ENCODE measurements around the gene SBNO1. TPM values are rescaled to one million over a fixed set of nuclear protein-coding genes. Genes with fewer than 3 reads are reported as not detected.
A peak's percentile ranks its signal among the peaks of the same experiment; 100 is the strongest.
"Not testable (repeated sequence)": the region's sequence is repeated elsewhere in the genome, so short reads cannot be mapped to it uniquely, and the experiment has no call there.

The SBNO1 gene
- total RNA-seq, 2 donors from 2014 or later: 29.5 to 33.6 TPM

GRCh38 chr12:123384318-123384993 lies 19.8 kb upstream of the SBNO1 start:
- Mint-ChIP-seq H3K4me1 (peaks cover 21% of the 10 kb centered on the region), H3K27ac (peak overlapping the region; percentile 84), H3K36me3 (ENCODE audit: low read depth) (no peaks in the 10 kb centered on the region), H3K27me3 (no peaks in the 10 kb centered on the region), H3K4me3 (peak overlapping the region; percentile 99)
- no peaks in the 10 kb centered on the region for H3K9me3 ChIP-seq (ENCODE audit: control insufficient read depth, low read length, poor library complexity, severe bottlenecking)
- ATAC-seq: no peak
- peak in 1 of 3 donors; percentile 15 for DNase-seq

DNA sequence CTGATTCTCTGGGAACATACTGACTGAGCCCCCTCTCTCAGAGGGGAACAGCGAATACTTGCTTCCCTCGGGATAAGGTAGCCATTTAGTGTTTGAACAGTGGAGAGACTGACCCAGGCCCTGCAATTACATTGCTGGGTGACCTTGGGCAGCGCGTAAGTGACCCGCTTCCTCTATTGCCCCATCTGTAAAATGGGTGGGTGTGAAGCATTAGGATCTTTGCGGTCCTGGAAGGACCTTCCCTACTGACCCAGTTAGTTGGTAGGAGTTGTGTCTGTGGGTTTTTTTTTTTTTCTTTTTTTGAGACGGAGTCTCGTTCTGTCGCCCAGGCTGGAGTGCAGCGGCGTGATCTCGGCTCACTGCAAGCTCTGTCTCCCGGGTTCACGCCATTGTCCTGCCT lies 18.0 kb upstream of the SBNO1 start:
- H3K4me1 Mint-ChIP-seq: peaks cover 18% of the 10 kb centered on the region
- peak overlapping the region; percentile 45 for H3K4me3 Mint-ChIP-seq
- no peaks in the 10 kb centered on the region for H3K36me3 Mint-ChIP-seq (ENCODE audit: low read depth)
- H3K27me3 Mint-ChIP-seq: no peaks in the 10 kb centered on the region
- no peak overlapping the region for H3K27ac Mint-ChIP-seq
- no peak for ATAC-seq
- DNase-seq: no peak
- no peaks in the 10 kb centered on the region for H3K9me3 ChIP-seq (ENCODE audit: control insufficient read depth, low read length, poor library complexity, severe bottlenecking)

DNA sequence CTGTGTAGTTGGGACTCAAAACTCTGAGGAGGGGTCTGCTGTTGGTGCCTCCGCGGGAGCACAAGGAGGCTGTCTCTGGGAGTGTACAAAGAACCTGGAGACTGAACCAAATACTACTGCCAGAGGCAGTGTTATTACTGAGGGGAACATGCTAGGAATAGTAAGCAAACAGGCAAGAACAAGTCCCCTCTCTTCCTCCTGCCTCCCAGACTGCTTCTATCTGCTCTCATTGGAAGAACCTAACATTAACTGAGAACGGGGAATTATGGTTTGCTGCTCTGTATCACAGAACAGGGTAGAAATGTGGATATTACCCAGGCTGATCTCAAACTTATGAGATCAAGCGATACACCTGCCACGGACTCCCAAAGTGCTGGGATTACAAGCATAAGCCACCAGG lies 14.7 kb upstream of the SBNO1 start:
- Mint-ChIP-seq H3K4me1 (peaks cover 10% of the 10 kb centered on the region), H3K27ac (no peak overlapping the region), H3K36me3 (ENCODE audit: low read depth) (no peaks in the 10 kb centered on the region), H3K4me3 (no peak overlapping the region), H3K27me3 (no peaks in the 10 kb centered on the region)
- ATAC-seq (no peak), DNase-seq (no peak)
- H3K9me3 ChIP-seq (ENCODE audit: control insufficient read depth, low read length, poor library complexity, severe bottlenecking): no peaks in the 10 kb centered on the region

- H3K27ac Mint-ChIP-seq: not testable (repeated sequence)
Observed at GRCh38 chr12:123372415-123372814, 7.8 kb upstream of the SBNO1 start.

DNA sequence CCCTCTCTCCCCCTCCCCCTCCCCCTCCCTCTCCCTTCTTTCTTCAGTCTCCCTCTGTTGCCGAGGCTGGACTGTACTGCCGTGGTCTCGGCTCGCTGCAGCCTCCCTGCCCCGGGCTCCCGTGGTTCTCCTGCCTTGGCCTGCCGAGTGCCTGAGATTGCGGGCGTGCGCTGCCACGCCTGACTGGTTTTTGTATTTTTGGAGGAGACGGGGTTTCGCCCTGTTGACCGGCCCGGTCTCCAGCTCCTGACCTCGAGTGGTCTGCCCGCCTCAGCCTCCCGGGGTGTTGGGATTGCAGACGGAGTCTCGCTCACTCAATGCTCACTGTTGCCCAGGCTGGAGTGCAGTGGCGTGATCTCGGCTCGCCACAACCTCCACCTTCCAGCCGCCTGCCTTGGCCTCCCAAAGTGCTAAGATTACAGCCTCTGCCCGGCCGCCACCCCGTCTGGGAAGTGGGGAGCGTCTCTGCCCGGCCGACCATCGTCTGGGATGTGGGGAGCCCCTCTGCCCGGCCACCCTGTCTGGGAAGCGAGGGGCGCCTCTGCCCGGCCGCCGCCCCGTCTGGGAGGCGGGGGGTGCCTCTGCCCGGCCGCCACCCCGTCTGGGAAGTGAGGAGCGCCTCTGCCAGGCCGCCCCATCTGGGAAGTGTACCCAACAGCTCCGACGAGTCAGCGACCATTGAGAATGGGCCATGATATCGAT lies 7.2 kb upstream of the SBNO1 start:
- H3K36me3 Mint-ChIP-seq (ENCODE audit: low read depth); H3K4me3 Mint-ChIP-seq; ATAC-seq; DNase-seq; H3K9me3 ChIP-seq (ENCODE audit: control insufficient read depth, low read length, poor library complexity, severe bottlenecking); H3K27me3 Mint-ChIP-seq; H3K4me1 Mint-ChIP-seq; H3K27ac Mint-ChIP-seq: not testable (repeated sequence)

More at GRCh38 chr12:123372415-123372814, 7.8 kb upstream of the SBNO1 start:
- H3K4me3 Mint-ChIP-seq; H3K9me3 ChIP-seq (ENCODE audit: control insufficient read depth, low read length, poor library complexity, severe bottlenecking); ATAC-seq; DNase-seq; H3K27me3 Mint-ChIP-seq; H3K36me3 Mint-ChIP-seq (ENCODE audit: low read depth); H3K4me1 Mint-ChIP-seq: not testable (repeated sequence)

DNA sequence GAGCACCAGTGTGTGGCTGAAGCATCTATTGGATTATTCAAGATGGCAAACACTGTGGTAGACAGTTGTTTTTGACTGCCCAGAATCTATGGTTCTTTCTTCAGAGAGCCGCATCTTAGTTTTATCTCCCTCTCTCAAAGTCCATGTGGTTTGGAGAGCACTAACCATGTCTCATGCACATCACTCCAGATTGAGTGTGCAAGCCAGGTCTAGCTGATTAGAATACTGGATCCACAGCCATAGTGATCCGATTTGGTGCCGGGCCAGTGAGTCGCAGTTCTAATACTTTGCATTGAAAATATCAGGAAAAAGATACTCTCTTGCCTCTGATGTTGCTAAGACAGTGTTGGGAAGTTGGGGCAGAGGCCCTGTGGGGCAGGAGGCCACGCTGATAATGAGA lies 4.6 kb upstream of the SBNO1 start:
- no peak overlapping the region for H3K27ac Mint-ChIP-seq
- no peaks in the 10 kb centered on the region for H3K27me3 Mint-ChIP-seq
- no peaks in the 10 kb centered on the region for H3K36me3 Mint-ChIP-seq (ENCODE audit: low read depth)
- DNase-seq (no peak), ATAC-seq (no peak)
- peaks cover 8% of the 10 kb centered on the region for H3K4me1 Mint-ChIP-seq
- H3K9me3 ChIP-seq (ENCODE audit: control insufficient read depth, low read length, poor library complexity, severe bottlenecking): no peaks in the 10 kb centered on the region
- no peak overlapping the region for H3K4me3 Mint-ChIP-seq

DNA sequence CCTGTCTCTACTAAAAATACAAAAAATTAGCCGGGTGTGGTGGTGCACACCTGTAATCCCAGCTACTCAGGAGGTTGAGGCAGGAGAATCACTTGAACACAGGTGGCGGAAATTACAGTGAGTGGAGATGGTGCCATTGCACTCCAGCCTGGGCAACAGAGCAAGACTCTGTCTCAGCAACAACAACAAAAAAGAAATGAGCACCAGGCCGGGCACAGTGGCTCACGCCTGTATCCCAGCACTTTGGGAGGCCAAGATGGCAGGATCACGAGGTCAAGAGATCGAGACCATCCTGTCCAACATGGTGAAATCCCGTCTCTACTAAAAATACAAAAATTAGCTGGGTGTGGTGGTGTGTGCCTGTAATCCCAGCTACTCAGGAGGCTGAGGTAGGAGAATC lies 3.8 kb upstream of the SBNO1 start:
- H3K4me3 Mint-ChIP-seq: not testable (repeated sequence)

GRCh38 chr12:123367511-123367910 lies 2.9 kb upstream of the SBNO1 start:
- Mint-ChIP-seq H3K27ac (peak overlapping the region; percentile 88), H3K36me3 (ENCODE audit: low read depth) (no peaks in the 10 kb centered on the region)

More for the DNA sequence above, 3.8 kb upstream of the SBNO1 start:
- Mint-ChIP-seq H3K4me1 (peaks cover 13% of the 10 kb centered on the region), H3K27ac (peak overlapping the region; percentile 88)
- not testable (repeated sequence) for H3K9me3 ChIP-seq (ENCODE audit: control insufficient read depth, low read length, poor library complexity, severe bottlenecking); ATAC-seq; H3K36me3 Mint-ChIP-seq (ENCODE audit: low read depth); H3K27me3 Mint-ChIP-seq; DNase-seq

DNA sequence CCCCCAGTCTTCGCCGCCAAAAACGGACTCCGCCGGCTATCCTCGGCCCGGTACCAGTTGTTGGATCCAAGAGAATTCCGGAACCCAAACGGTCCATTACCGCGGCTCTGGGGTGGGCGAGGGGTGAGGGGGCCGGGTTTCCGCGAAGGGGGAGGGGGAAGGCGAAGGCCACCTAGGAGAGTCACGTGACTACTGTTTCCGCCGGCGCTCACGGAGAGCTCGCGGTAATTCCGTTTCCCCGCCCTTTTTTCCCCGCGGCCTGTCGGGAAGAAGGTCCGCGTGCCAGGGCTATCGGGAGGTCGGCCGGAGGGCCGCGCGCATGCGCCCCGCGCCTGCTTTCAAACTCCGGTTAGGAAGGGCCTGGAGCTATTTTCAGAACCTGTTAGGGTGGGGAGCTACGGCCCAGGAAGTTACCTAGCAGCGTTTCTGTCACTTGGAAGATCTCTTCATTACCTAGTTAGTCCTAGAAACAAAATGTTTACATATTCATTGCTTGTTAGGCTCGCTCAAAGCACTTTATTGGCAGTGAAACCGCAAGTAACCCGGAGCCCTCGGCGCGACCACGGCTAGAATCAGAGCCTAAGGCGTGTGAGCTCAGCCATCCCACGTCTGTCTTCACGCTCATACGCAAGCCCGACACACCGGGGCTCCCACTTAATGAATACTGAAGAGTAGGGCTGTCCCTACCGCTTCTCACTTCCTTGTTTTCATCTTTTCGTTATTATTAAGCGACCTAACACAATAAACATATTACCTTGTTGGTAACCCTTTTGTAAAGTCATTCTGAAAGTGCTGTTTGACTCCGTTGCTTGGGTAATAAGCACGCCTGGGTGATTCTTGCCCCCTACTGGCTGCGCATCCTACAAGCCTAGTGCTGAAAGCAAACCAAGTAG lies 624 bp upstream of the SBNO1 start:
- peak; percentile 83 for ATAC-seq
- no peaks in the 10 kb centered on the region for H3K9me3 ChIP-seq (ENCODE audit: control insufficient read depth, low read length, poor library complexity, severe bottlenecking)
- Mint-ChIP-seq H3K27ac (peak overlapping the region; percentile 96), H3K27me3 (no peaks in the 10 kb centered on the region), H3K36me3 (ENCODE audit: low read depth) (no peaks in the 10 kb centered on the region), H3K4me1 (peaks cover 18% of the 10 kb centered on the region), H3K4me3 (peak overlapping the region; percentile 98)
- peak; percentile 94 to 97 (median 95) for DNase-seq

More at GRCh38 chr12:123367511-123367910, 2.9 kb upstream of the SBNO1 start:
- no peak for DNase-seq
- no peak for ATAC-seq
- Mint-ChIP-seq H3K4me1 (peaks cover 18% of the 10 kb centered on the region), H3K27me3 (no peaks in the 10 kb centered on the region), H3K4me3 (no peak overlapping the region)
- H3K9me3 ChIP-seq (ENCODE audit: control insufficient read depth, low read length, poor library complexity, severe bottlenecking): no peaks in the 10 kb centered on the region

DNA sequence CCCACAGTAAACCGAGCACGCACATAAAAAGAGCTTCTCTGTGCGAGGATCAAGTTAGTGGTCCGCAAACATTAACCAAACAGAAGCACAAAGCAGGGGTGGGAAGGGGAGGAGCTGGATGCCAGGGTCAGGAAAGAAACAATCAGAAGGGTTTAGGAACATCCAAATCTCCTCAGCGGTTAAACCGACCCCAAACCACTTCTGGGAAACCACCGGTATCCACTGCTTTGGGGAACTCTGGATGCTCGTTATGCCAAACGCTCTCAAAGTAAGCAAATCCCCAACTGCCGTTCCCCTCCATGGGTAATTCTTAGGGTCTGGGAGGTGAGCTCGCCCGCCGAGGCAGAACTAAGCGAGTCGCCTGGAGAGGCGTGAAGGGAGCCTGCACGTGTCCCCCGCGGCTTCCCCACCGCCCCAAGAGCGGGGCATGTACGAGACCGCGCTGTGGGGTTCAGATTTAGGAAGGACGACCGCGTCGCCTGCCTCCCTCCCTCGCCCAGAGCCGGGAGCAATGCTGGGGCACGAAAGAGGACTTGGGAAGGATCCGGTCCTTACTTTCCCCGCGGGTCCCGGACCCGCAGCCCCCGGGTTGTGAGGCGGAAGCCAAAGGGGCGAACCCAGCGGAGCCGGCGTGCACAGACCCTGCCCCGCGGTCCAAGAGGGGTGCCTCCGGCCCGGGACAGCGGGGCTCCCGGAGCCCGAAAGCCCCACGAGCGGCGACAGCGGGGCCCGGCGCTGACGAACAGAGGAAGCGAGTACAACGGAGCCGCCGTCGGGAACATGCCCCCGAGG lies 711 bp downstream of the SBNO1 start:
- peak overlapping the region; percentile 98 for H3K4me3 Mint-ChIP-seq
- H3K9me3 ChIP-seq (ENCODE audit: control insufficient read depth, low read length, poor library complexity, severe bottlenecking): no peaks in the 10 kb centered on the region
- H3K4me1 Mint-ChIP-seq: peaks cover 18% of the 10 kb centered on the region
- ATAC-seq (no peak), DNase-seq (peak; percentile 13 to 29 (median 16))
- no peaks in the 10 kb centered on the region for H3K36me3 Mint-ChIP-seq (ENCODE audit: low read depth)
- no peaks in the 10 kb centered on the region for H3K27me3 Mint-ChIP-seq
- peak overlapping the region; percentile 81 for H3K27ac Mint-ChIP-seq

DNA sequence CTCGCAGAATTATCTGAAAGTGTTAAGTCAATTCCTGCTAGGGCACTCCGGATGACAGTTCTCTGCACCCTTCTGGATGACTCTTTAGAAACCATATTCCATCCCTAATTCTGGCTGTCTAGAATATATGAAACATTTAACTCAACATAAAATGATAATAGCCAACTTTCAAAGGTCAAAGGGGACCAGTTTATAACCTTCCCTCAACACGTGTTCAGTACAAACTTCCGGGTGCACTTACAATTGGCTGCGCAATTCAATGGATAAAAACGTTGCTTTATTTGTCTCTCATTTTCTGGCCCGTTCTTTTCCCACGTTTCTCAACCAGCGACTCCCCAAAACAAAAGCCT lies 1.3 kb downstream of the SBNO1 start:
- H3K4me1 Mint-ChIP-seq: peaks cover 18% of the 10 kb centered on the region
- H3K4me3 Mint-ChIP-seq: peak overlapping the region; percentile 98
- ATAC-seq (no peak), DNase-seq (no peak)
- H3K27ac Mint-ChIP-seq: peak overlapping the region; percentile 81
- no peaks in the 10 kb centered on the region for H3K36me3 Mint-ChIP-seq (ENCODE audit: low read depth)
- no peaks in the 10 kb centered on the region for H3K27me3 Mint-ChIP-seq
- H3K9me3 ChIP-seq (ENCODE audit: control insufficient read depth, low read length, poor library complexity, severe bottlenecking): no peaks in the 10 kb centered on the region

- Mint-ChIP-seq H3K4me3 (no peak overlapping the region), H3K4me1 (peaks cover 24% of the 10 kb centered on the region)
- no peak for ATAC-seq
Observed at GRCh38 chr12:123358035-123358434, 6.6 kb downstream of the SBNO1 start.

More at GRCh38 chr12:123358035-123358434, 6.6 kb downstream of the SBNO1 start:
- no peaks in the 10 kb centered on the region for H3K27me3 Mint-ChIP-seq
- no peak for DNase-seq
- H3K27ac Mint-ChIP-seq: no peak overlapping the region
- H3K36me3 Mint-ChIP-seq (ENCODE audit: low read depth): no peaks in the 10 kb centered on the region
- H3K9me3 ChIP-seq (ENCODE audit: control insufficient read depth, low read length, poor library complexity, severe bottlenecking): no peaks in the 10 kb centered on the region
